ENCODE data around the gene ABCB1. TPM values are rescaled to one million over a fixed set of nuclear protein-coding genes. Genes with fewer than 3 reads are reported as not detected.

The ABCB1 gene
- total RNA-seq (2014; rRNA removed) (not detected in 2 replicates), Bru-seq, nascent RNA (percentile 1 among the genes with signal in this experiment), BruChase-seq, experiment 1, labeled RNA remaining after a 6-hour chase (percentile 8 among the genes with signal in this experiment), BruChase-seq, experiment 2, labeled RNA remaining after a 2-hour chase (percentile 7 among the genes with signal in this experiment)
- long read RNA-seq = 0 reads

GRCh38 chr7:87600130-87601124 is at the start of gene ABCB1:
Gene ABCB1, minus strand, starts transcription at chr7:87600884. Its CDS starts 700 bp downstream, at chr7:87600184.
- TF ChIP-seq EZH2phosphoT487 (IDR thresholded peaks at IDR 0.05; ENCODE audit: borderline replicate concordance, low read length) (no peak), EZH2 (IDR thresholded peaks at IDR 0.05; ENCODE audit: low read length, unreplicated experiment) (no peak), CTCF (conservative IDR thresholded peaks at IDR 0.05; ENCODE audit: low read depth, low read length) (no peak)
- Histone ChIP-seq H3K27ac (ENCODE audit: low read length) (no peak within 1 kb of the TSS), H3K4me1 (ENCODE audit: insufficient read depth, low read length) (no peaks in the 10 kb centered on the region), H3K27me3 (ENCODE audit: low read length) (peaks cover 36% of the 10 kb centered on the region), H3K79me2 (ENCODE audit: low read length) (no peaks in the 10 kb centered on the region), H2AFZ (ENCODE audit: low read length) (no peak within 1 kb of the TSS), H3K36me3 (ENCODE audit: low read depth, low read length) (no peaks in the 10 kb centered on the region), H3K9me2 (replicated peaks; ENCODE audit: low read length) (no peaks in the 10 kb centered on the region), H3K9me3 (ENCODE audit: low read length) (no peaks in the 10 kb centered on the region), H3F3A (ENCODE audit: low read length, unreplicated experiment) (no peaks in the 10 kb centered on the region), H3K9ac (ENCODE audit: low read length) (no peak within 1 kb of the TSS), H4K20me1 (ENCODE audit: low read length) (no peaks in the 10 kb centered on the region), H3K4me3 (ENCODE audit: low read length) (no peak within 1 kb of the TSS), H3K4me2 (ENCODE audit: low read length) (no peak within 1 kb of the TSS)
- no peak for ATAC-seq
- intact Hi-C loops (cut with micrococcal nuclease) = no loop called here
- CTCF ChIA-PET = no interaction called here
- BruUV-seq (replicated peaks) = no TSS peak
- no peak for DNase-seq
- POLR2A ChIA-PET (ENCODE audit: unreplicated experiment) = no interaction called here

- ChIA-PET POLR2A (ENCODE audit: unreplicated experiment) (no interaction called here), CTCF (no interaction called here)
- BruUV-seq (replicated peaks) = no TSS peak
- no peaks in the 10 kb centered on the region for H3K4me1 ChIP-seq (ENCODE audit: insufficient read depth, low read length)
- no peaks in the 10 kb centered on the region for H3F3A ChIP-seq (ENCODE audit: low read length, unreplicated experiment)
- no peaks in the 10 kb centered on the region for H3K9me3 ChIP-seq (ENCODE audit: low read length)
- no peaks in the 10 kb centered on the region for H3K36me3 ChIP-seq (ENCODE audit: low read depth, low read length)
- no peak for DNase-seq
- intact Hi-C loops (cut with micrococcal nuclease) = no loop called here
- H3K27me3 ChIP-seq (ENCODE audit: low read length) = peaks cover 10% of the 10 kb centered on the region; the same call in 1 of the 2 replicates
- no peak overlapping the region for H3K9ac ChIP-seq (ENCODE audit: low read length)
- TF ChIP-seq EZH2phosphoT487 (IDR thresholded peaks at IDR 0.05; ENCODE audit: borderline replicate concordance, low read length) = no peak
- no peak for TF ChIP-seq EZH2 (IDR thresholded peaks at IDR 0.05; ENCODE audit: low read length, unreplicated experiment)
- no peak for TF ChIP-seq CTCF (conservative IDR thresholded peaks at IDR 0.05; ENCODE audit: low read depth, low read length)
- H3K79me2 ChIP-seq (ENCODE audit: low read length) = no peaks in the 10 kb centered on the region
- no peaks in the 10 kb centered on the region for H4K20me1 ChIP-seq (ENCODE audit: low read length)
- no peak for ATAC-seq
- H2AFZ ChIP-seq (ENCODE audit: low read length) = no peak overlapping the region
- no peak overlapping the region for H3K4me2 ChIP-seq (ENCODE audit: low read length)
- H3K4me3 ChIP-seq (ENCODE audit: low read length) = no peak overlapping the region
- no peaks in the 10 kb centered on the region for H3K9me2 ChIP-seq (replicated peaks; ENCODE audit: low read length)
- H3K27ac ChIP-seq (ENCODE audit: low read length) = no peak overlapping the region
Measured at GRCh38 chr7:87648316-87648715, 47.6 kb upstream of the ABCB1 start.

Measured in PC-3 (cell line).